ENCODE measurements around the gene CHMP4B.

Gene CHMP4B

DNA sequence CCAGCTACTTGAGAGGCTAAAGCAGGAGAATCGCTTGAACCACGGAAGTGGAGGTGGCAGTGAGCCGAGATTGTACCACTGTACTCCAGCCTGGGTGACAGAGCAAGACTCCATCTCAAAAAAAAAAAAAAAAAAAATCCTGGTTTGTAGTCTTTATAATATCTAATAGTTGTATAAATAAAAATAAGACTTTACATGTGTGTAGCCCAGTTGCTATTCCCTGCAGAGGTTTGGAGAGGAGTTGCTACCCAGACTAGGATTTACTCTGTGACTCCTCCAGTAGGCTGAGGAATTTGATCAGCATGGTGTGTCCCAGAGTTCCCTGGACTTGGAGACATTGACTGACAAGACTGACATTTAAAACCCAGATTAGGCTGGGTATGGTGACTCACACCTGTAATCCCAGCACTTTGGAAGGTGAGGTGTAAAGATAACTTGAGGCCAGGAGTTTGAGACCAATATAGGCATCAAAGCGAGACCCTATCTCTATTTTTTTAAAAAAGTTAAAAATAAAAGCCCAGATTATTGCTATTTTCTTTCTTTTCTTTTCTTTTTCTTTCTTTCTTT is 10.2 kb downstream of the CHMP4B start:
- no peak for TF ChIP-seq ZNF274 (IDR thresholded peaks at IDR 0.05; ENCODE audit: low read depth, low read length)
- no peak overlapping the region for H3K4me3 ChIP-seq (ENCODE audit: low read length)

GRCh38 chr20:33822423-33822822 is 11.3 kb downstream of the CHMP4B start:
- no peak overlapping the region for H3K4me3 ChIP-seq (ENCODE audit: low read length)
- no peak for TF ChIP-seq ZNF274 (IDR thresholded peaks at IDR 0.05; ENCODE audit: low read depth, low read length)

GRCh38 chr20:33822991-33823390 is 11.8 kb downstream of the CHMP4B start:
- TF ChIP-seq ZNF274 (IDR thresholded peaks at IDR 0.05; ENCODE audit: low read depth, low read length), result no peak
- H3K4me3 ChIP-seq (ENCODE audit: low read length), result no peak overlapping the region

DNA sequence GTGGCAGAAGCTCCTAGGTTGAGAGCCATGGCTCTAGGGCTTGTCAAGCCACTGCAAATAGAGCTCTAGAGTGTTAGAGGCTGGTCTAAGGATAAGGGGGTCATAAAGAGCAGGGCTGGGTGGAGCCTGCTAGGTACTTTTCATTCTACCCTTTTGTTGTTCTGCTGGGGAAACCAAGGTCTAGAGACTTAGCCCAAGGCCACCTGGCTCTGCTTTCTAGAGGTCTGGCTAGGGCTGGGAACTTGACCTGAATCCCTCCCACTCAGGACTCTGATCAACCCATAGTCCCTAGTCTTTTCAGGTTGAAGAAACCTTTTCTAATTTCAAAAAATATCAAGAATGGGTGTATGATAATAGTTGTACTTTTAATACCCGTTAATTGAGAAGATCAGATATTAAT is 13.7 kb downstream of the CHMP4B start:
- no peak overlapping the region for H3K4me3 ChIP-seq (ENCODE audit: low read length)
- TF ChIP-seq ZNF274 (IDR thresholded peaks at IDR 0.05; ENCODE audit: low read depth, low read length), result no peak

GRCh38 chr20:33825340-33826269 is 14.5 kb downstream of the CHMP4B start:
- no peak for TF ChIP-seq ZNF274 (IDR thresholded peaks at IDR 0.05; ENCODE audit: low read depth, low read length)
- no peak overlapping the region for H3K4me3 ChIP-seq (ENCODE audit: low read length)

DNA sequence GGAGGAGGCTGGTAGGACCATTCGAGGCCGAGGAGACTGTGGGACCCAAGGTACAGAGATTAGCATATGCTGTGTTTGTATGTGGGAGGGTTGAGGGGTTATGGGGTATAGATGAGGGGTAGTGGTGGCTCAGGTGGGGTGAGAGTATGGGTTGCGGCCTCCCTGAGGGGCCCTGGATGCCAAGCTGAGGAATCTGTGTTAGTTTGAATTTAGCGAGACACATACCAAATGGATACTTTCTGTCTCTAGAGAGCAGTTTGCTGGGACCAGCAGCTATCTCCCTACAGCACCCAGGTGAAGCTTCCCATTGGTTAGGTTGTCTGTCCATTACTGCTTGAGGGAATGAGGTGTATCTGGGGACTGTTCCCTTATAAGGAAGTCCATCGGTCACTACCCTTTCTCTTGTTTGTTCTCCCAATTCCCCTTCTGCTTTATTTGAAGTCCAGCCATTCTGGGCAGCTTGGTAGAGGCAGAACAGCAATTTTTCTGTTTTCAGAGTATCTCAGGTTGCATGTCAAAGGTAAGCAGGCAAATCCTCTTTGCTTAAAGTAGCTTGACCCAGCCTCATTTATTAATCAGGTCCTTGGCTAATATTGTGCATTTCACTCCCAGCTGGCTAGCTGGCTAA is 15.2 kb downstream of the CHMP4B start:
- H3K4me3 ChIP-seq (ENCODE audit: low read length), result no peak overlapping the region
- TF ChIP-seq ZNF274 (IDR thresholded peaks at IDR 0.05; ENCODE audit: low read depth, low read length), result no peak

GRCh38 chr20:33827109-33827508 is 16.0 kb downstream of the CHMP4B start:
- TF ChIP-seq ZNF274 (IDR thresholded peaks at IDR 0.05; ENCODE audit: low read depth, low read length), result no peak
- no peak overlapping the region for H3K4me3 ChIP-seq (ENCODE audit: low read length)

DNA sequence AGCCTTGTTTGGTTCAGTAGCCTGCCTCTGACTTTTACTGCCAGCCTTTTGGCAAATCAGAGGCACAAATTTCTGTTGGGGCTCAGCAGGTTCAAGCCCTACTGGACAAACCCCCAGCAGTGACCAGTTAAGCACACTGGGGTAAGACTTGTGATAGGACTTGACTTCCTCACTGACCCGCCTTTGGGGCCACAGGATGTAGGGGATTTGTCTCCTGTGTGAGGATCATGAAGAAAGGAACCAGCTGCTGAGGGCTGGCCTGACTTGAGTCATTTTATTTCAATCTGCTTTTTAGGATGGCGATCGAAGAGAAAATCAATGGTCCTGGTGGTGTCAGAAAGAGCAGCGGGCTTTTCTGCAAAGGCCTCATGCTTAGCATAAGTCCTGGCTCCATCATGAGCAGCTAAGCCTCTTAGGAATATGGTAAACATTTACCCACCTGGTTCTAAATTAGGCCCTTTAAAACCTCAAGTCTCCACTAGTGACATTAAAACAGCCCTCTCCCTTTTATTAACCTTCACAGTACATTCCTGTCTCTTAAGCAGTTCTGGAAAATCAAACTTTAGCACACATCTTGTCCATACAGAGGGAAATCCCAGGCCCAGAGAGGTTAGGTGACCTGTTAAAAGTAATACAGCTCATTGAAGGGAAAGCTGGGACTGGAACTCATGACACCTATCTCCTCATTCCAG is 16.6 kb downstream of the CHMP4B start:
- TF ChIP-seq ZNF274 (IDR thresholded peaks at IDR 0.05; ENCODE audit: low read depth, low read length), result no peak
- H3K4me3 ChIP-seq (ENCODE audit: low read length), result no peak overlapping the region

GRCh38 chr20:33828326-33828844 is 17.2 kb downstream of the CHMP4B start:
- no peak overlapping the region for H3K4me3 ChIP-seq (ENCODE audit: low read length)
- no peak for TF ChIP-seq ZNF274 (IDR thresholded peaks at IDR 0.05; ENCODE audit: low read depth, low read length)

GRCh38 chr20:33828967-33829560 is 17.9 kb downstream of the CHMP4B start:
- no peak overlapping the region for H3K4me3 ChIP-seq (ENCODE audit: low read length)
- TF ChIP-seq ZNF274 (IDR thresholded peaks at IDR 0.05; ENCODE audit: low read depth, low read length), result no peak

- TF ChIP-seq ZNF274 (IDR thresholded peaks at IDR 0.05; ENCODE audit: low read depth, low read length), result no peak
- H3K4me3 ChIP-seq (ENCODE audit: low read length), result no peak overlapping the region
Observed at GRCh38 chr20:33829636-33830035, 18.5 kb downstream of the CHMP4B start.

DNA sequence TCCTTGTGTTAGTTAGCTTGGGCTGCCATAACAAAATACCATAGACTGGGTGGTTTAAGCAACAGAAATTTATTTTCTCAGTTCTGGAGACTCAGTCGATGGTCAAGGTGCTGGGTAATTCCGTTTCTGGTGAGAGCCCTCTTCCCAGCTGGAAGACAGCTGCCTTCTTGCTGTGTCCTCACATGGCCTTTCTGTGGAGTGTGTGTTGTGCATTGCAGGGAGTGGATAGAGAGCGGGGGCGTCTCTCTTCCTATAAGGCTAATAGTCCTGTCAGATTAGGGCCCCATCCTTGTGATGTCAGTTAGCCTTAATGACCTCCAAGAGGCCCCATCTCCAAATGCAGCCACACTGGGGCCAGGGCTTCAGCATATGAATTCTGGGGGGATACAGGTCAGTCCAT is 19.2 kb downstream of the CHMP4B start:
- H3K4me3 ChIP-seq (ENCODE audit: low read length), result no peak overlapping the region
- no peak for TF ChIP-seq ZNF274 (IDR thresholded peaks at IDR 0.05; ENCODE audit: low read depth, low read length)

- no peak for TF ChIP-seq ZNF274 (IDR thresholded peaks at IDR 0.05; ENCODE audit: low read depth, low read length)
- no peak overlapping the region for H3K4me3 ChIP-seq (ENCODE audit: low read length)
Observed at GRCh38 chr20:33832103-33832804, 21.1 kb downstream of the CHMP4B start.
